Mucosa of descending colon (tissue), 3 donors: ENCODE measurements around the gene ARMC10. TPM values are rescaled to one million over a fixed set of nuclear protein-coding genes. Genes with fewer than 3 reads are reported as not detected.
"Not testable (repeated sequence)": the region's sequence is repeated elsewhere in the genome, so short reads cannot be mapped to it uniquely, and the experiment has no call there.

Experiments used
- ATAC-seq: fragments of 200-7000 bp; cut with Tn5 transposase; one replicate; pipeline ENCODE4 v1.9.1; 2020; ENCODE audit warnings: mild to moderate bottlenecking, moderate library complexity
- DNase-seq, 3 donors: peaks; one replicate each; pipeline ENCODE4 v3.0.0-alpha.2; 2020
- H3K36me3 ChIP-seq: fragments of 200-600 bp; one replicate; pipeline ENCODE4 v1.8.0; 2021; ENCODE audit warnings: low read depth, mild to moderate bottlenecking
- H3K4me1 ChIP-seq: fragments of 200-600 bp; one replicate; pipeline ENCODE4 v1.8.0; 2021; ENCODE audit warnings: low read depth, mild to moderate bottlenecking
- H3K4me3 ChIP-seq: fragments of 200-600 bp; one replicate; pipeline ENCODE4 v1.8.0; 2021; ENCODE audit warnings: mild to moderate bottlenecking
- H3K9me3 ChIP-seq: fragments of 200-600 bp; one replicate; pipeline ENCODE4 v1.8.0; 2021; ENCODE audit warnings: mild to moderate bottlenecking
- CTCF ChIP-seq: fragments of 200-600 bp; IDR thresholded peaks from one replicate; pipeline ENCODE4 v1.8.0; 2022; ENCODE audit warnings: antibody characterized with exemption, mild to moderate bottlenecking
- intact Hi-C, 2 donors: fragments of 100-400 bp; cut with DNase I in 1 of 2; cut with micrococcal nuclease in 1 of 2; formaldehyde crosslinking; loops; one replicate each; pipeline versions ENCODE4 v1.11.0 to v1.11.1; 2022; cut with DNase I, micrococcal nuclease
- total RNA-seq, 3 donors: library from RNA; stranded (reverse); fragmentation: NEBNext Ultra II Directional in 2 of 3; extraction: Animal tissue kit (Norgen Biotek cat#: 25700) in 2 of 3; gene quantifications; one replicate each; pipeline versions ENCODE4 v1.2.1 to v1.2.4, GENCODE V29; 2021 to 2023
- donor health status: DM: no; HTN: no; CAD: no; lungs with moderate emphysema.
- donor health status: DM: no; HTN: no; CAD: no.
- donor health status: DM: no; HTN: yes; CAD: no.

The ARMC10 gene
- total RNA-seq, 3 donors from 2014 or later: 28.1 to 36.1 (median 32.2) TPM

- Histone ChIP-seq H3K4me3 (no peak overlapping the region), H3K9me3 (no peaks in the 10 kb centered on the region), H3K4me1 (no peaks in the 10 kb centered on the region), H3K36me3 (no peaks in the 10 kb centered on the region)
- TF ChIP-seq CTCF: no peak
- ATAC-seq (no peak), DNase-seq (no peak)
- intact Hi-C loops: no loop called here
Observed at GRCh38 chr7:103083210-103083609, 8.3 kb downstream of the ARMC10 start.

- ATAC-seq, H3K4me1 ChIP-seq, H3K9me3 ChIP-seq, intact Hi-C loops, H3K36me3 ChIP-seq, H3K4me3 ChIP-seq, DNase-seq: not testable (repeated sequence)
Observed at GRCh38 chr7:103092321-103092720, 17.4 kb downstream of the ARMC10 start.

DNA sequence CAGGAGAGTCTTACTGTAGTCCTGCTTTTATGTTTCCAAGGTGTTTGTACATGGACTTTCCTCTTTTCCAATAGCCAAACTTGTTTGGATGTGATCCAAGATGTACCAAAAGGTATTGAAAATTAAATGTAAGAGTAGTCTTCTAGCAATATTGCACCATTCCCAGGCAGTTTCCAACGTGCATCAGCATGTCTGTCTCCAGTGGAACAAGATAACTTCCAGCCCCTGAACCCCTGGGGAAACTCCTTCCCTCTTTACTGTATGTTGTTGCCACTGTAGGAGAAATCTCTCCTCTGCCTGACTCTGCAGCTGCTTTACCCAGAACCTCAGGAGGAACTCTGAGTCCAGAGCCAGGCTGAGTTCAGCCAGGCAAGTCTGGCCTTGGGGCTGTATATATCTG lies 18.5 kb downstream of the ARMC10 start:
- intact Hi-C loops: no loop called here
- Histone ChIP-seq H3K4me1 (no peaks in the 10 kb centered on the region), H3K9me3 (no peaks in the 10 kb centered on the region), H3K4me3 (no peak overlapping the region), H3K36me3 (no peaks in the 10 kb centered on the region)
- TF ChIP-seq CTCF: no peak
- ATAC-seq (no peak), DNase-seq (no peak)

GRCh38 chr7:103094102-103094501 lies 19.2 kb downstream of the ARMC10 start:
- intact Hi-C loops: no loop called here
- TF ChIP-seq CTCF: no peak
- ATAC-seq (peak; percentile 28), DNase-seq (no peak)
- no peak overlapping the region for H3K4me3 ChIP-seq
- H3K4me1 ChIP-seq: no peaks in the 10 kb centered on the region
- no peaks in the 10 kb centered on the region for H3K36me3 ChIP-seq
- H3K9me3 ChIP-seq: no peaks in the 10 kb centered on the region

DNA sequence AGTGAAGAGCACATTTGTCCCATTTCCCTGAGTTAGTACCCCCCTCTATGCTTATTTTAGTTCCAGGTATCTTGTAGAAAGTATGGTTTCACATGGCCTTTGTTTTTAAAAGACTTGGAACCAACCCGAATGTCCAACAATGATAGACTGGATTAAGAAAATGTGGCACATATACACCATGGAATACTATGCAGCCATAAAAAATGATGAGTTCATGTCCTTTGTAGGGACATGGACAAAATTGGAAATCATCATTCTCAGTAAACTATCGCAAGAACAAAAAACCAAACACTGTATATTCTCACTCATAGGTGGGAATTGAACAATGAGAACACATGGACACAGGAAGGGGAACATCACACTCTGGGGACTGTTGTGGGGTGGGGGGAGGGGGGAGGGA lies 20.6 kb downstream of the ARMC10 start:
- intact Hi-C loops, H3K4me1 ChIP-seq, H3K9me3 ChIP-seq, DNase-seq, H3K36me3 ChIP-seq, H3K4me3 ChIP-seq, ATAC-seq: not testable (repeated sequence)

DNA sequence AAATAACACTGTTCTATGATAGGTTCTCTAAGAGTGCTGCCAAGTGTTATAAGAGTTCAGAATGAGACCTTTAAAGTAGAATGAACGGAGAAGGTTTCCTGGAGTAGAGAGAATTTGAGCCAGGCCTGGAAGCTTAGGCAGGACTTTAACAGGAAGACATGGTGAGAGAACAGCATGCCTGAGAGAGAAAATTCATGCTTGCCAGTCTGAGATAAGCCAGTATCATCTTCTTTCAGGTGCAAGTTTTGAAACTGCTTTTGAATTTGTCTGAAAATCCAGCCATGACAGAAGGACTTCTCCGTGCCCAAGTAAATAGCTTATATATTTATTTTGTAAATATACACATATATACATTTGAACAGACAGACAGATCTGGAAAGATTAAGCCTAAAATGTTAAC lies 22.1 kb downstream of the ARMC10 start:
- Histone ChIP-seq H3K4me3 (no peak overlapping the region), H3K4me1 (no peaks in the 10 kb centered on the region), H3K36me3 (no peaks in the 10 kb centered on the region), H3K9me3 (no peaks in the 10 kb centered on the region)
- no peak for DNase-seq
- TF ChIP-seq CTCF: no peak
- no peak for ATAC-seq
- intact Hi-C loops: no loop called here

GRCh38 chr7:103100348-103100747 lies 25.4 kb downstream of the ARMC10 start:
- no peak for DNase-seq
- intact Hi-C loops: no loop called here
- Histone ChIP-seq H3K36me3 (no peaks in the 10 kb centered on the region), H3K9me3 (no peaks in the 10 kb centered on the region), H3K4me1 (no peaks in the 10 kb centered on the region), H3K4me3 (no peak overlapping the region)
- TF ChIP-seq CTCF: no peak
- no peak for ATAC-seq
